C4-2B (cell line): ENCODE data around the gene SEMA4B.

ENCODE experiments used
- CTCF ChIP-seq: fragments of 450-650 bp; conservative IDR thresholded peaks from 2 replicates; pipeline ENCODE4 v1.5.1; 2017; ENCODE audit warnings: mild to moderate bottlenecking
- ZFX ChIP-seq: fragments of 450-650 bp; IDR thresholded peaks from 2 replicates; pipeline ENCODE4 v1.6.1; 2017

DNA sequence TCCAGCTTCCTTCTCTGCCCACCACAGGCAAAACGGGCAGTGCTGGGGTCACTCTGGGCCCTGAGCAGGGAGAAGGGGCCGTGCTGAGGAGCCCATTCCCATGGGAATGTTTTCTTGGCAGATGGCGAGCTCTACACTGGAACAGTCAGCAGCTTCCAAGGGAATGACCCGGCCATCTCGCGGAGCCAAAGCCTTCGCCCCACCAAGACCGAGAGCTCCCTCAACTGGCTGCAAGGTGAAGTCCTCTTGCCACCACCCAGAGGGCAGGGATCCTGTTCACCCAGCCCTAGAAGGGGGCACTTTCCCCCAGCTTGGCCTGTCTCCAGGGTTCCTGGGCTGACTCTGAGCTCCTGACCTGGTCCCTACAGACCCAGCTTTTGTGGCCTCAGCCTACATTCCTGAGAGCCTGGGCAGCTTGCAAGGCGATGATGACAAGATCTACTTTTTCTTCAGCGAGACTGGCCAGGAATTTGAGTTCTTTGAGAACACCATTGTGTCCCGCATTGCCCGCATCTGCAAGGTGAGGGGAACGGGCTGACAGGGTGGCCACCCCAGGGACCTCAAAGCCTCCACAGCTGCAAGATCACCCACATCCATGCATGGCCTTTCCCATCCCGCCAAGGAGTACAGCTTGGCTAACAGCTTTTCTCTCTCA lies 20.2 kb downstream of the SEMA4B start:
- TF ChIP-seq CTCF (peak; percentile 83), ZFX (no peak)
